Calu3 (cell line): ENCODE measurements around the gene FASTKD1. TPM values are rescaled to one million over a fixed set of nuclear protein-coding genes. Genes with fewer than 3 reads are reported as not detected.
A peak's percentile ranks its signal among the peaks of the same experiment; 100 is the strongest.
"Not testable (repeated sequence)": the region's sequence is repeated elsewhere in the genome, so short reads cannot be mapped to it uniquely, and the experiment has no call there.

Experiments
- BruUV-seq: library from RNA; stranded (reverse); fragments of 400-500 nt; replicated peaks from 2 replicates; lab custom pipeline; 2021; lab: Mats Ljungman, UMichigan
- CTCF ChIA-PET: fragments of 300-600 bp; sonication (Branson Sonifier 250); formaldehyde crosslinking; loops from one replicate; lab custom pipeline; 2022; ENCODE audit warnings: antibody characterized with exemption; lab: Charles Lee
- DNase-seq: peaks from one replicate; pipeline ENCODE4 v3.0.0; 2022
- H3K27ac Mint-ChIP-seq: one replicate; pipeline ENCODE4 v1.8.0; 2022; ENCODE audit warnings: mixed read lengths; ENCODE audit not compliant: unreplicated experiment
- H3K27me3 Mint-ChIP-seq: one replicate; pipeline ENCODE4 v1.8.0; 2022; ENCODE audit warnings: mixed read lengths; ENCODE audit not compliant: unreplicated experiment
- H3K36me3 Mint-ChIP-seq: one replicate; pipeline ENCODE4 v1.8.0; 2022; ENCODE audit warnings: mild to moderate bottlenecking, moderate library complexity, mixed read lengths; ENCODE audit not compliant: insufficient read depth, unreplicated experiment
- H3K4me1 Mint-ChIP-seq: one replicate; pipeline ENCODE4 v1.8.0; 2022; ENCODE audit warnings: mild to moderate bottlenecking, low read depth, mixed read lengths; ENCODE audit not compliant: unreplicated experiment
- H3K4me3 Mint-ChIP-seq: one replicate; pipeline ENCODE4 v1.8.0; 2022; ENCODE audit warnings: mild to moderate bottlenecking, low read depth, moderate library complexity, mixed read lengths; ENCODE audit not compliant: unreplicated experiment
- H3K9me3 Mint-ChIP-seq: one replicate; pipeline ENCODE4 v1.8.0; 2022; ENCODE audit warnings: low read depth, mixed read lengths; ENCODE audit not compliant: unreplicated experiment
- CTCF ChIP-seq: fragments of 200-600 bp; IDR thresholded peaks from one replicate; pipeline ENCODE4 v1.8.0; 2022; ENCODE audit warnings: antibody characterized with exemption; ENCODE audit not compliant: unreplicated experiment
- intact Hi-C: fragments of 100-400 bp; cut with micrococcal nuclease; formaldehyde crosslinking; loops from one replicate; pipeline ENCODE4 v1.10.0; 2022; ENCODE audit not compliant: unreplicated experiment
- total RNA-seq: library from RNA; stranded (reverse); gene quantifications from 2 replicates; pipeline ENCODE4 v1.2.3, GENCODE V29; 2022

The FASTKD1 gene
- total RNA-seq, 1 experiment from 2014 or later = 27.0 TPM

DNA sequence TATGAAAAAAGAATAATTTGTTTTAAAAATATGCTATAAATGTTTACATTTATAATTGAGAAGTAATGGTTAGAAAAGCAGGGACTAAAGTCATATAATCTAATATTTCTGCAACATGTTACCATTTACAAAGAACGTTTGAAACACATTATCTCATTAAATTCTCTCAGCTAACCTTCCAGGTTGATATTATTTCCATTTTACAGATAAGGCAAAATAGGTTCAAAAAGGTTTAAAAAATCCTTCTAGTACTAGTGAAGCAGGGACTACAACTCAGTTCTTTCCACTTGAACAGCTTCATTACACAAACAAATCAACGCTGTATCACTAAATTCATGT lies 875 bp downstream of the FASTKD1 start:
- no peak for TF ChIP-seq CTCF
- BruUV-seq = no TSS peak
- H3K9me3 Mint-ChIP-seq = no peaks in the 10 kb centered on the region
- H3K4me1 Mint-ChIP-seq = no peaks in the 10 kb centered on the region
- peak overlapping the region; percentile 94 for H3K27ac Mint-ChIP-seq
- CTCF ChIA-PET = no interaction called here
- H3K36me3 Mint-ChIP-seq = peaks cover 17% of the 10 kb centered on the region
- no peaks in the 10 kb centered on the region for H3K27me3 Mint-ChIP-seq
- peak overlapping the region; percentile 97 for H3K4me3 Mint-ChIP-seq
- no peak for DNase-seq
- intact Hi-C loops = no loop called here

- no peaks in the 10 kb centered on the region for H3K9me3 Mint-ChIP-seq
- no peak for TF ChIP-seq CTCF
- no peak for DNase-seq
- no peak overlapping the region for H3K27ac Mint-ChIP-seq
- no peaks in the 10 kb centered on the region for H3K4me1 Mint-ChIP-seq
- no TSS peak for BruUV-seq
- H3K4me3 Mint-ChIP-seq = no peak overlapping the region
- CTCF ChIA-PET = no interaction called here
- peaks cover 17% of the 10 kb centered on the region for H3K36me3 Mint-ChIP-seq
- no peaks in the 10 kb centered on the region for H3K27me3 Mint-ChIP-seq
- intact Hi-C loops = no loop called here
Measured at GRCh38 chr2:169572189-169572588, 1.5 kb downstream of the FASTKD1 start.

GRCh38 chr2:169571571-169571970 lies 2.1 kb downstream of the FASTKD1 start:
- CTCF ChIA-PET = no interaction called here
- Mint-ChIP-seq H3K4me3 (no peak overlapping the region), H3K27me3 (no peaks in the 10 kb centered on the region), H3K4me1 (no peaks in the 10 kb centered on the region), H3K9me3 (no peaks in the 10 kb centered on the region), H3K36me3 (peaks cover 17% of the 10 kb centered on the region), H3K27ac (no peak overlapping the region)
- BruUV-seq = no TSS peak
- intact Hi-C loops = no loop called here
- no peak for DNase-seq
- no peak for TF ChIP-seq CTCF

- H3K4me3 Mint-ChIP-seq, H3K27me3 Mint-ChIP-seq, H3K4me1 Mint-ChIP-seq, CTCF ChIA-PET, BruUV-seq, DNase-seq, intact Hi-C loops, H3K9me3 Mint-ChIP-seq, H3K27ac Mint-ChIP-seq: not testable (repeated sequence)
- H3K36me3 Mint-ChIP-seq = peaks cover 17% of the 10 kb centered on the region
Measured at GRCh38 chr2:169570752-169571151, 2.9 kb downstream of the FASTKD1 start.

DNA sequence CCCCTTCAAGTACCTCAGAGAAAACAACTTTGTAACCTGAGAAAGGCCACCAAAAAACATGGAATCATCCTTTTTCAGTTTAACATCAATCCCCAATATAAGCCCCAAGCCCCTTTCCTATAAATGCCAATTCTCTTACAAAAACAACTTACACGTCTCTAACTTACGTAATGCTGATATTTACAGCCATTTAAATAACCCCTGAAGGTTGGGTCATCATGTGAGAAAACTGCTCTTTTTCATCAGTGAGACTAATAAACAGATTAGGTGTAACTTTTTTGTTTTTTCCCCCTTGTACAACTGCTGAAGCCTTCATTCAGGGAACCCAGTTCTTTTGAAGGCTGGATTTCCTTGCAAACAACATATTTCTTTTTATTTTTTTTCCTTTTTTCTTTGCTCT lies 3.7 kb downstream of the FASTKD1 start:
- CTCF ChIA-PET = no interaction called here
- DNase-seq = no peak
- intact Hi-C loops = no loop called here
- H3K36me3 Mint-ChIP-seq = peaks cover 17% of the 10 kb centered on the region
- H3K27me3 Mint-ChIP-seq = no peaks in the 10 kb centered on the region
- no TSS peak for BruUV-seq
- H3K9me3 Mint-ChIP-seq = no peaks in the 10 kb centered on the region
- no peak overlapping the region for H3K4me3 Mint-ChIP-seq
- no peaks in the 10 kb centered on the region for H3K4me1 Mint-ChIP-seq
- H3K27ac Mint-ChIP-seq = no peak overlapping the region
- TF ChIP-seq CTCF = no peak
